Measurements from ENCODE around the gene RAET1G.

GRCh38 chr6:149940672-149940982 is 17.7 kb upstream of the RAET1G start:
- TF ChIP-seq, protein P1, sequence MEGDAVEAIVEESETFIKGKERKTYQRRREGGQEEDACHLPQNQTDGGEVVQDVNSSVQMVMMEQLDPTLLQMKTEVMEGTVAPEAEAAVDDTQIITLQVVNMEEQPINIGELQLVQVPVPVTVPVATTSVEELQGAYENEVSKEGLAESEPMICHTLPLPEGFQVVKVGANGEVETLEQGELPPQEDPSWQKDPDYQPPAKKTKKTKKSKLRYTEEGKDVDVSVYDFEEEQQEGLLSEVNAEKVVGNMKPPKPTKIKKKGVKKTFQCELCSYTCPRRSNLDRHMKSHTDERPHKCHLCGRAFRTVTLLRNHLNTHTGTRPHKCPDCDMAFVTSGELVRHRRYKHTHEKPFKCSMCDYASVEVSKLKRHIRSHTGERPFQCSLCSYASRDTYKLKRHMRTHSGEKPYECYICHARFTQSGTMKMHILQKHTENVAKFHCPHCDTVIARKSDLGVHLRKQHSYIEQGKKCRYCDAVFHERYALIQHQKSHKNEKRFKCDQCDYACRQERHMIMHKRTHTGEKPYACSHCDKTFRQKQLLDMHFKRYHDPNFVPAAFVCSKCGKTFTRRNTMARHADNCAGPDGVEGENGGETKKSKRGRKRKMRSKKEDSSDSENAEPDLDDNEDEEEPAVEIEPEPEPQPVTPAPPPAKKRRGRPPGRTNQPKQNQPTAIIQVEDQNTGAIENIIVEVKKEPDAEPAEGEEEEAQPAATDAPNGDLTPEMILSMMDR (IDR thresholded peaks at IDR 0.05): no peak
- TF ChIP-seq POLR2A (IDR thresholded peaks at IDR 0.05): no peak

Data from upper lobe of left lung (tissue), 4 donors.